ENCODE results near the gene ZSCAN21. TPM values are rescaled to one million over a fixed set of nuclear protein-coding genes. Genes with fewer than 3 reads are reported as not detected.
A peak's percentile ranks its signal among the peaks of the same experiment; 100 is the strongest.

ZSCAN21 gene
- total RNA-seq, 1 experiment from 2014 or later: 7.3 TPM

DNA sequence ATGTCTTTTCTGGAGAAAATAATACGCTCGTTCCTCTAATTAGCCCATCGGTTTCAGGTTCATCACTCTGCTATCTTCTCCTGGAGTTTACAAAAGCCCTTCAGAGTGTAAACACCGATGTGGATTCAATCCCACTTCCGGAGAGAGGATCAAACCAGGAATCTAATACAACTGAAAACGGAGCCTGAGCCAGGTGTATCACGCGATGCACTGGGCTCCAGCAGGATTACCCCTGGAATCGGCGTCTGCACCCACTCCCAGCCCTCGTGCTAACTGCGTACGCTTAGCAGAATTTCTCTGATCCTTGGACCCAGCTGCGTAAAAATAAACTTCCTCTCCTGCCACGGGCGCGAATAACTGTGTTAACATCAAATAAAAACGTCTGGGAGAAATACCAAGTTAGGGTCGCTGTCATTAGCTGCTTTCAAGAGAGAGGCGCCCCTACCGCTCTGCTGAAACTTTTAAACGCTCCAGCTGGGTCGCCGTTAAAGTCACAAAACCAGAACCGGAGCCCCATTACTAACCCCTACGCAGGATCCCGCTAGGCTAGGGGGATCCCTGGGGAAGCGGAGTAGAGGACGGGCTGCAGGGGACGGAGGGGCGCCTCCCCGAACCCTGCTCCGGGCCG lies 31.4 kb downstream of the ZSCAN21 start:
- TSS peak; percentile 51 for BruUV-seq (replicated peaks)
- intact Hi-C loops (cut with micrococcal nuclease): loop anchor here (1.0 to 5.0 kb wide), 3 partner anchors 46 to 674 kb away; partner anchors contain the start of genes BUD31, MBLAC1 and PDAP1
- peak; percentile 28; the same call in 1 of the 2 replicates for ATAC-seq

DNA sequence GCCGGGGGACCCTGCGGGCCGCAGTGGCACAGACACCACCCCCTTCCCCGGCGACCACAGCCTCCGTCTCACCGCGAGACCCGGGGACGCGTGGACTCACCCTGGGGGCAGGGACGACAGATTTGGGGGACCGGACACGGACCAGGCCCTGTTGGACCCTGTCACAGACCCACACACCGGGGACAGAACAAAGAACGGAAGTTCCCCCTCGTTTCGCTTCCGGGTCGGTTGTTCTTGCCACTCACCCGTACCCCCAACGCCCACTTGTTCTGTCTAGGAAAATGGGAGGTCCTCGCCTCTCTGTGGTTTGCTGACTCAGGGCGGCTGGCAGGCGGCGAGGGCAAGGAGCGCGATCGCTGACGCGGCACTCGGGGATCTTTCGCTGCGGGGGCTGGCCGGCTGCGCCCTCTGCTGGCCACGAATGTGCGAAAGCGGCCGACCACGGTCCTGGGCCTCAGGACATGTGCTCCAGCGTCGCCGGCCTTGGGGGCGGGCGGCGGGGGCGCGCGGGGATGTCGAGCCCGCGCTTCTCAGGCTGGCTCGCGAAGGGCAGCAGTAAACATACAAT lies 32.0 kb downstream of the ZSCAN21 start, which contains the start of gene ZNF3:
ZNF3 (minus strand) TSS at position 189 of the 568 bp plus-strand sequence. CDS start 4,366 bp downstream, outside the sequence.
- Histone ChIP-seq H4K20me1 (ENCODE audit: low read length) (0 out of 2 replicates have a peak, but pooled peaks cover 6% of the 10 kb centered on the region), H2AFZ (ENCODE audit: low read length) (peak within 1 kb of the TSS; percentile 61), H3K9me2 (replicated peaks; ENCODE audit: low read length) (no peaks in the 10 kb centered on the region), H3K4me2 (ENCODE audit: low read length) (peak within 1 kb of the TSS; percentile 84), H3K27me3 (ENCODE audit: low read length) (no peaks in the 10 kb centered on the region), H3K79me2 (ENCODE audit: low read length) (peaks cover 47% of the 10 kb centered on the region), H3K4me1 (ENCODE audit: insufficient read depth, low read length) (peaks cover 13% of the 10 kb centered on the region), H3K4me3 (ENCODE audit: low read length) (peak within 1 kb of the TSS; percentile 100), H3F3A (ENCODE audit: low read length, unreplicated experiment) (no peaks in the 10 kb centered on the region), H3K9me3 (ENCODE audit: low read length) (no peaks in the 10 kb centered on the region), H3K27ac (ENCODE audit: low read length) (peak within 1 kb of the TSS; percentile 53), H3K9ac (ENCODE audit: low read length) (peak within 1 kb of the TSS; percentile 95), H3K36me3 (ENCODE audit: low read depth, low read length) (peaks cover 21% of the 10 kb centered on the region)
- ATAC-seq (peak; percentile 80), DNase-seq (peak; percentile 98)
- intact Hi-C loops (cut with micrococcal nuclease): loop anchor here (1.0 to 5.0 kb wide), 3 partner anchors 46 to 674 kb away; partner anchors contain the start of genes BUD31, MBLAC1 and PDAP1
- CTCF ChIA-PET: no interaction called here
- POLR2A ChIA-PET (ENCODE audit: unreplicated experiment): interaction anchor here (1.1 kb wide), 2 partner anchors 18 to 20 kb away, joined by 9 to 30 read pairs; partner anchors contain the start of genes AP4M1 and MCM7
- BruUV-seq (replicated peaks): no TSS peak
- no peak for TF ChIP-seq EZH2 (IDR thresholded peaks at IDR 0.05; ENCODE audit: low read length, unreplicated experiment)
- TF ChIP-seq, protein P1, sequence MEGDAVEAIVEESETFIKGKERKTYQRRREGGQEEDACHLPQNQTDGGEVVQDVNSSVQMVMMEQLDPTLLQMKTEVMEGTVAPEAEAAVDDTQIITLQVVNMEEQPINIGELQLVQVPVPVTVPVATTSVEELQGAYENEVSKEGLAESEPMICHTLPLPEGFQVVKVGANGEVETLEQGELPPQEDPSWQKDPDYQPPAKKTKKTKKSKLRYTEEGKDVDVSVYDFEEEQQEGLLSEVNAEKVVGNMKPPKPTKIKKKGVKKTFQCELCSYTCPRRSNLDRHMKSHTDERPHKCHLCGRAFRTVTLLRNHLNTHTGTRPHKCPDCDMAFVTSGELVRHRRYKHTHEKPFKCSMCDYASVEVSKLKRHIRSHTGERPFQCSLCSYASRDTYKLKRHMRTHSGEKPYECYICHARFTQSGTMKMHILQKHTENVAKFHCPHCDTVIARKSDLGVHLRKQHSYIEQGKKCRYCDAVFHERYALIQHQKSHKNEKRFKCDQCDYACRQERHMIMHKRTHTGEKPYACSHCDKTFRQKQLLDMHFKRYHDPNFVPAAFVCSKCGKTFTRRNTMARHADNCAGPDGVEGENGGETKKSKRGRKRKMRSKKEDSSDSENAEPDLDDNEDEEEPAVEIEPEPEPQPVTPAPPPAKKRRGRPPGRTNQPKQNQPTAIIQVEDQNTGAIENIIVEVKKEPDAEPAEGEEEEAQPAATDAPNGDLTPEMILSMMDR (conservative IDR thresholded peaks at IDR 0.05; ENCODE audit: low read depth, low read length): peak; percentile 89
- TF ChIP-seq EZH2phosphoT487 (IDR thresholded peaks at IDR 0.05; ENCODE audit: borderline replicate concordance, low read length): no peak

More for the DNA sequence above, 31.4 kb downstream of the ZSCAN21 start:
- H3K9me2 ChIP-seq (replicated peaks; ENCODE audit: low read length): no peaks in the 10 kb centered on the region
- H3F3A ChIP-seq (ENCODE audit: low read length, unreplicated experiment): no peaks in the 10 kb centered on the region
- H3K9ac ChIP-seq (ENCODE audit: low read length): peak overlapping the region; percentile 95
- peak; percentile 25 for DNase-seq
- H3K27ac ChIP-seq (ENCODE audit: low read length): peak overlapping the region; percentile 44
- H3K9me3 ChIP-seq (ENCODE audit: low read length): no peaks in the 10 kb centered on the region
- ChIA-PET CTCF (no interaction called here), POLR2A (ENCODE audit: unreplicated experiment) (no interaction called here)
- peak overlapping the region; percentile 61 for H2AFZ ChIP-seq (ENCODE audit: low read length)
- 0 out of 2 replicates have a peak, but pooled peaks cover 6% of the 10 kb centered on the region for H4K20me1 ChIP-seq (ENCODE audit: low read length)
- peaks cover 47% of the 10 kb centered on the region for H3K79me2 ChIP-seq (ENCODE audit: low read length)
- peak overlapping the region; percentile 84 for H3K4me2 ChIP-seq (ENCODE audit: low read length)
- TF ChIP-seq, protein P1 (conservative IDR thresholded peaks at IDR 0.05; ENCODE audit: low read depth, low read length): no peak
- TF ChIP-seq EZH2phosphoT487 (IDR thresholded peaks at IDR 0.05; ENCODE audit: borderline replicate concordance, low read length) (no peak), EZH2 (IDR thresholded peaks at IDR 0.05; ENCODE audit: low read length, unreplicated experiment) (no peak)
- peak overlapping the region; percentile 100 for H3K4me3 ChIP-seq (ENCODE audit: low read length)
- H3K27me3 ChIP-seq (ENCODE audit: low read length): no peaks in the 10 kb centered on the region
- peaks cover 13% of the 10 kb centered on the region for H3K4me1 ChIP-seq (ENCODE audit: insufficient read depth, low read length)
- peaks cover 25% of the 10 kb centered on the region for H3K36me3 ChIP-seq (ENCODE audit: low read depth, low read length)
